PC-3 (cell line): ENCODE data around the gene PDYN.

ENCODE experiments used
- CTCF ChIP-seq: fragments of 300-600 bp; sonication (generic); conservative IDR thresholded peaks from 2 replicates; pipeline ENCODE4 v1.5.1; 2017; ENCODE audit warnings: antibody characterized with exemption, low read depth, mild to moderate bottlenecking, low read length
- EZH2 ChIP-seq: fragments of 300-600 bp; sonication (generic); IDR thresholded peaks from one replicate; pipeline ENCODE4 v1.6.1; 2017; ENCODE audit warnings: antibody characterized with exemption, mild to moderate bottlenecking, low read length; ENCODE audit not compliant: unreplicated experiment
- EZH2phosphoT487 ChIP-seq: fragments of 300-600 bp; sonication (generic); IDR thresholded peaks from 2 replicates; pipeline ENCODE4 v1.6.1; 2018; ENCODE audit warnings: mild to moderate bottlenecking, antibody characterized with exemption, low read length, borderline replicate concordance

GRCh38 chr20:2006452-2007361 lies 12.8 kb upstream of the PDYN start:
- TF ChIP-seq CTCF (peak; percentile 97), EZH2 (no peak), EZH2phosphoT487 (no peak)
